ENCODE results near the gene PTTG1IP.

PTTG1IP gene

DNA sequence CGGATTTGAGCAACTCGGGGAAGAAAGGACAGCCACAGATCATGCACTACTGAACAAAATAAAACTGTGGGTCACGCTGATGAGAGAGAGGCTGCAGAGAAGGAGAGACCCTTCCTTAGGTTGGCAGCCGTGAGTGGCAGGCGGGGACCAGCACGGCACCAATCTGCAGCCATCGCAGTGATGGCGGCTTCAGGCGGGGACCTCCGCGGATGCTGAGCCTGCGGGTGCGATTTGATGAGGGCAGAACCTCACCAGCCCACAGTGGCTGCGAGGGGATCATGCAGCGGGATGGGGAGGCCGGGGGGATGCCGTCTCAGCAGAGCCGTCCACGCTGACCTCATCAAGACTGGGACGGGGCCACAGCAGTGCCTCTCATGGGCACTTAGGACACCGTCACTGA, 35.4 kb upstream of the PTTG1IP start:
- no peak for DNase-seq

DNA sequence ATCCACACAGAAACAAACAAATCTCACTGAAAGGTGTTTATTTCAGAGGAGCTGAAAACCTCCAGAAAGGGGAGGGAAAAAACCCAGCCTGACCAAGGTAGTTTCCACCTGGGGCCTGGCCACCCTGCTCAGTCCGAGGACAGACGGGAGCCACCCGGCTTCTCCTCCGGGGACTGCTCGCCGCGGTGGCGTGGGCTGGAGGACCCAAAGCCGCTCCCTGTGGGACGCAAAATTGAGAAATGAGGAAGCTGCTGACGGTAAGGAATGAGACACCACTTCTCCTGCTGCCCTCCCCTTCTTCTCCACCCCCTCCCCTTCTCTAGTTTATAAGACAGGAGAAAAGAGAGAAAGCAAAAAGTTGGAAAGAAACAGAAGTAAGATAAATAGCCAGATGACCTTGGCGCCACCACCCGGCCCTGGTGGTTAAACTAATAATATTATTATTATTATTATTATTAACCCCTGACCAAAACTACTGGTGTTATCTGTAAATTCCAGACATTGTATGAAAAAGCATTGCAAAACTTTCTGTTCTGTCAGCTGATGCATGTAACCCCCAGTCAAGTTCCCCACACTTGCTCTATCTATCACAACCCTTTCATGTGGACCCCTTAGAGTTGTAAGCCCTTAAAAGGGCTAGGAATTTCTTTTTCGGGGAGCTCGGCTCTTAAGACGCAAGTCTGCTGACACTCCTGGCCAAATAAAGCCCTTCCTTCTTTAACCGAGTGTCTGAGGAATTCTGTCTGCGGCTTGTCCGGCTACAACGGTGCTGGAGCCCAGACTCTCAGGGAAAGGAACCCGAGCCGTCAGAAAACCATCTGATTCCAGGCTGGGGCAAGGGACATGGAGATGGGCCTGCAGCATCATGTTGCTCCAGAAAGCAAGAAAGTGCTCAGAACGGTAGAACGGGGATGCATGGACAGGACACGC, 34.7 kb upstream of the PTTG1IP start:
- peak; percentile 95 to 96 (median 96) for DNase-seq

DNA sequence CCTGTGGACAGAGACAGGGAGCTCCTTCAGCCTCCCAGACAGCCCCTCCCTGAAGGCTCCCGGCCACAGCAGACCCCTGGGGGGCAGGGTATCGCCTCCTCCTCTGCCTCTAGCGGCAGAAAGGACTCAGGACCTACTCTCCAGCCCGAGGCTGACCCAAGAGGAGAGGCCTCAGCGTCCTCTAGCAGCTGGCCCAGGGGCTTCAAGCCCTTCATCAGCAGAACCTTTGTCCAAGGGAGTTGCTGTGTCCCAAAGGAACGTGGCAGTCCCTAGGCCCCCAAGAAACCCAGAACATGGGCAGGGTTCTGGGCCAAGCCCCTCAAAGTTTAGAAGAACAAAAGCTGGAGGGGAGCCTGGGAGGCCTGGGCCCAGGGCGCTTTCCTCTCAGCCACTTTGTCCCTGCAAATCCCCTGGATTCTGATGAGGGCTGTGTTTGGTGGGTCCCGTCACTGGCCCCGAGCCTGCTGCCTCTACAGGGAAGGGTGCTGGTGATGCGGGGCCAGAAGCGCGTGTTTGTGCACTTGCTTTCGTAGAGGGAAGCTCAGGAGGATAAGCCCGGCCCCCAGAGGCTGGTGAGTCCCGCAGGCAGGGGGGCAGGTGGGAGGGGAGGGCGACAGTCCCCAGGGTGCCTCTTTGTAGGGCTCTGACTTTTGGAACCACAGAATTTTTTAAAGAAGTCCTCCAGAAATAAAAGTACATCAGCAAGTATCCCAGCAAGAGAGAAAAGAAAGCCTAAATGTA, 33.9 kb upstream of the PTTG1IP start:
- DNase-seq = no peak

DNA sequence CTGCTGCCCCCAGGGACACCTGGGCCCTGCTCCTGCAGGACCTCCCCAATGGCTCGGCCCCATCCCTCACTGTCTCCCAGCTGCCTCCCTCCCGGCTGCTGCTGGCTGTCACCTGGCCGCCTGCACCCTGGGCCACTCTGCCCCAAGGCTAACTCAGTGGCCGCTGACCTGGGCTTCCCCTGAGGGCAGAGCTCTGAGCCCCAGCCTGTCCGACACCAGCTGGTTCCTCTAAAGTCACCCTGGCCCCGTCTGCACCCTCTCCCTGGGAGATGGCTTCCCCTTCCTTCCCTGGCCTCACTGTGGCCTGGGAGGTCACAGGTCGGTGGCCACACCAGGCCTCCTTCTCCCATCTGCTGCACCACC, 32.2 kb upstream of the PTTG1IP start:
- DNase-seq = peak; percentile 43 to 74 (median 52)

DNA sequence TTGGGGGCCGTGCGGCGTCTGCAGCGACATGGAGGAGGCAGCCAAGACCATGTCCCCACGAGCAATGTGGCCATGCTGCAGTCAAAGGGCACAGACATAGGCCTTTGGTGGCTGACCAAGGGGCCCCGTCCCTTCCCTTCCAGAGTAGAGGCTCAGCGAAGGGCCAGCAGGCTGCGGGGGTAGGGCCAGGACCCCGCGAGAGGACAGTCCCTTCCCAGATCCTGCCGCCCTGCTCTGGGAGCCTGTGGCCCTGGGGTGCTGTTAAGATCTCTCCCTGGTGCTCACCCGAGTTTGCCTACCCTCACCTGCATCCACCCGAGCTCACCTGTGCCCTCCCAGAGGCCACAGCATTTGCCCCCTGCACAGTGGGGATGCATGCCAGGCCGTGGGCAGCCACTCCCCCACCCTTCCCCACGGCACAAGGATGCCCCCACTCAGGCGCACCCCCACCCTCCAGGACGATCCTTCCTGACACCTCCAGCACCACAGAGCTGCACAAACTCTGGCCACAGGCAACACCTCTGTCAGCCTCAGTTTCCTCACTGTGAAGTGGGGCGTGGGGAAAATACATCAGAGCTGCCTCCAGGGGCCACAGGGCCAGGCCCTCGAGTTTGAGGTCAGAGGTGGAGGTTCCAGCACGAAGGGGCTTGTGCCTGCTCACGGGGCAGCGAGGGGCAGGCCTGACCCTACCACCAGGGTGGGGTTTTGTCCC, 31.7 kb upstream of the PTTG1IP start:
- DNase-seq = no peak

DNA sequence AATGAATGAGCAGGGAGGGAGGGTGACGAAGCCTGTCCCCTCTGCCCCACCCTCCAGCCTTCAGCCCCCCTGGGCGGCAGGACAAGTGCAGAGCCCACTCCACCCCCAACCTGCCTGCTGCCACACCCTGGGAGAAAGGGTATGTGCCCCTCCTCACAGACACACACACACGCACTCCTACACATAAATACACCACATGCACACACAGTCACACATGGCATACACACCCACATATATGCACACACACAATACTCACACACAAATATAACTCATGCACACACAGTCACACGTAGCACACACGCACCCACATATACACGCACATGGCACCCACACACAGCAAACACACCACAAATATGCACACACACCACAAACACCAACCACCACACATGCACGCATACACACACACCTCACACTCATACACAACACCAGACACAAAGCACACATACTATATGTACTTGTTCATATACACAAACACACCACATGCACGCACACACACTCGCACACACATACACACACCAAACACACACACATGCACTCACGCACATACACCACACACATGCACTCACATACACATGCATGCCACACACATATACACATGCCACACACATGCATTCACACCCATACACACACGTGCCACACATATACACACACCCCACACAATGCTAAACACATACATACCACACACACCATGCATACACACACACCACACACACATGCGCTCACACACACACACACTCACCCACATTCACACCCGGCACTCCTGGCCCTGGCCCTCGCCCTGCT, 30.8 kb upstream of the PTTG1IP start:
- DNase-seq = no peak

DNA sequence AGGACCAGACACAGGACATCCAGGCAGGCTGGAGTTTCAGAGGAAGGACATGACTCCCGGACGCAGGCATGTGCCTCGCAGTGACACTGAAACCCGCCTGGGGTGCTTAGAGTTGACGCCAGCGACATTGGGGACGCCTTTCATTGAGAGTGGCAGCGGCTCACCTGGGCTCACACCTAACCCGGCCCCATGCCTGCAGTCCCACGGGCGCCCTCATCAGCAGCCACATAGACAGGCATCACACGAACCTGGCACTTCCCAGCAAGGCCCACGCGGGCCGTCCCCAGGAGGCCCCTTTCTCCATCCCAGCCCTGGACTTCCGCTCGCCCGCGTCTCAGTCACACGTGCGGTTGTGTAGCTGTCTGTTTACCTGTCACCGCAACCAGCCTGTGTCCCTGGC, 30.2 kb upstream of the PTTG1IP start:
- DNase-seq = no peak

DNA sequence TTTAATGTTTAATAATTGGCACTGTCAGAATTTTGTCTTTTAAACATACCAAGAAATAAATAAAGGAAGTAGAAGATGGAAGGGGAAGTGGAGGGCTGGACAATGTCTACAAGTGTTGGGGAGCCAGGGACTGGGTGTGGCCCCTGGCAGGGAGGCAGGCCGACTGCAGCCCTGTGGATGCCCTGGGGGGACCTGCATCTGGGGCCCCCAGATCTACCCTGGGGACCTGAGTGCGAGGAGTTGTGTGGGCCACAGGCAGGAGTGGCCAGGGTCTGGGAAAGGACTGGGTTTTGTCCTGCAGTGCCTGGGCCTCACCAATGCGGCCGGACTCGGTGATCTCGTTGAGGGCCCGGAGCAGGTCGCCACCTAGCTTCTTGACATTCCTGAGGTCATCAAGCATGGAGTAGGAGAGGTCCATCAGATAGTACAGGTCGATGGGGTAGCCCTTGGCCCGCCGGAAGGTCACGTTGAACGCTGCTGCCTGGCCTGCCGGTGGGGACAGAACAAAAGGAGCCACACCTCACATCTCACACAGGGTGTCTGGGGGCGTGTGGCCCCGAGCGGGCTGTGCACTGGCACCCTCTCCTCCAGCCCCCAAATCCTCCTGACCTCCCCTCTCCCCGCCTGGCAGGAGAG, 29.7 kb upstream of the PTTG1IP start:
- peak in 2 of 3 donors; percentile 38 to 52 for DNase-seq

DNA sequence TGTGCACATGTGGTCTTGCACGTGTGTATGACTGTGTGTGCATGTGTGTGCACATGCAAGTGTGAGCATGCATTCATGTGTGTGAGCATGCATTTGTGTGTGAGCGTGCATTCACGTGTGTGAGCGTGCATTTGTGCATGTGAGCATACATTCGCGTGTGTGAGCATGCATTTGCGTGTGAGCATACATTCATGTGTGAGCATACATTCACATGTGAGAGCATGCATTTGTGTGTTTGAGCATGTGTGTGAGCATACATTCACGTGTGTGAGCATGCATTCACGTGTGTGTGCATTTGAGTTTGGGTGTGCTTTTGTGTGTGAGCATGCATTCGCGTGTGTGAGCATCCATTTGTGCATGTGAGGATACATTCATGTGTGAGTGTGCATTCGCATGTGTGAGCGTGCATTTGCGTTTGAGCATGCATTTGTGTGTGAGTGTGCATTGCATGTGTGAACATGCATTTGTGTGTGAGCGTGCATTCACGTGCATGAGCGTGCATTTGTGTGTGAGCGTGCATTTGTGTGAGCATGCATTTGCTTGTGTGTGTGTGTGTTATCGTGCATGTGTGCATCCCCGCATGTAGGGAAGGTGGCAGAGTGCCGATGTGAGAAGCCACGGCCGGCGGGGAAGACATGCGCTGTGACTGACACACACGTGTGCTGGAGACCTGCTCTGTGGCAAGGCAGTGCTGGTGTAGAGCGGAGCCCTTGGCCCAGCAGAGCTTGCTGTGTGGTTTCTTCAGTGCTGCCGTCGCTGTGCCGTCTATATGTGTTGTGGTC, 29.0 kb upstream of the PTTG1IP start:
- no peak for DNase-seq

DNA sequence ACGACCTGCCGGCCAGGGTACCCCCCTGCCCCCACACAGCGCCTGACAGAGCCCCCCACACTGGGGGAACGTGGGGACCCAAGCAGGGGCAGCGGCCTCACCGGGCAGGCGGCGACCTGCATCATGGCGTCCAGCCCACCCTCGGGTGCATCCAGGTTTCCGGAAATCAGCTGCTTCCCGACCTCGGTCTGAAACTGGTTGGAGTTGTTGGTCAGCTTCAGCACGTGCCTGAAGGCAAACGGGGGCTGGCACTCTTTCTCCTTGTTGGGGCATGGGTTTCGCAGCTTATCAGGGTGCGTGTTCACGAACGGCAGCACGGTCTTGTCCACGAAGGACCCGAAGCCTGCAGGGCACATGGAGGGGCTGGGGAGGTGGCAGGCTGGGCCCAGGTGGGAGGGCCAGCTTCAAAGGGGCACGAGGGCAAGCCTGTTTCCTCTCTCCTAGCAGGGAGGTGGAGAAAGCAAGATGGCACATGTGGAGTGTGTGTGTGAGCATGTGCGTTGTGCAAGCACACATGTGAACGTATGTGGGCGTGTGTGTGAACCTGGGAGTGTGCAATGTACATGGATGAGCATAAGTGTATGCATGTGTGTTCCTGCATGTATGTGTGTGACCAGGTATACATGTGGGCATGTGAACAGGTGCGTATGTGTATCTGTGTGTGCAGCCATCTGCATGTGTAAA, 28.0 kb upstream of the PTTG1IP start:
- no peak for DNase-seq

DNA sequence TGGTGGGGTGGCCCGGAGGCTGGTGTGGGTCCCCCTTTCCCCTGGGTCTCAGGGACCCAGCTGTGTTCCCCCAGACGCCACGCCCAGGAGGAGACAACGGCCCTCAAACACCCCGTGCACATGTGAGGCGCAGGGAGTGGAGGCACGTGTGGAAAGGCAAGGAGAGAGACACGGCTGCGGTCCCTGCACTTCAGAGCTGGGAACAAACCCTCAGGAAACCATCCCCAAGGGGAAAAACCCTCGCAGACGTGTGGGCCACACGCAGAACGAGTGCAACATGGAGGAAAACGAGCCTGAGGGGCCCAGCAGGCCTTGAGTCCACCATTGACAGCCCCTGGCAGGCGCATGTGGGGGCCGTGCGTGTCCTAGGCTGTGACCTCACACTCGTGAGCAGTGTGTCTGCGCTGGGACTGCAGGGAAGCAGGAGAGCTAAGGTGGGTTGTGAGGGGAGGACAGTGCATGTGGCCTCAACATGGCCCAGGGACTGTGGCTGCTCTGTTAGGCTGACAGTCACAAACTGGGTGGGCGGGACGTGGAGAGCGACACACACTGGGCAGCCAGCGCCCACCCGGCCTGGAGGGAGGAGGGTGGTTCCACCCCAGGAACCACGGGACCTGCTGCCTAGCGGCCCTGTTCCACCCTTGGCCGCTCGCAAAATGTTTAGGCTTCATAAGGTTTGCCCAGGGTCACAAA, 27.2 kb upstream of the PTTG1IP start:
- no peak for DNase-seq

DNA sequence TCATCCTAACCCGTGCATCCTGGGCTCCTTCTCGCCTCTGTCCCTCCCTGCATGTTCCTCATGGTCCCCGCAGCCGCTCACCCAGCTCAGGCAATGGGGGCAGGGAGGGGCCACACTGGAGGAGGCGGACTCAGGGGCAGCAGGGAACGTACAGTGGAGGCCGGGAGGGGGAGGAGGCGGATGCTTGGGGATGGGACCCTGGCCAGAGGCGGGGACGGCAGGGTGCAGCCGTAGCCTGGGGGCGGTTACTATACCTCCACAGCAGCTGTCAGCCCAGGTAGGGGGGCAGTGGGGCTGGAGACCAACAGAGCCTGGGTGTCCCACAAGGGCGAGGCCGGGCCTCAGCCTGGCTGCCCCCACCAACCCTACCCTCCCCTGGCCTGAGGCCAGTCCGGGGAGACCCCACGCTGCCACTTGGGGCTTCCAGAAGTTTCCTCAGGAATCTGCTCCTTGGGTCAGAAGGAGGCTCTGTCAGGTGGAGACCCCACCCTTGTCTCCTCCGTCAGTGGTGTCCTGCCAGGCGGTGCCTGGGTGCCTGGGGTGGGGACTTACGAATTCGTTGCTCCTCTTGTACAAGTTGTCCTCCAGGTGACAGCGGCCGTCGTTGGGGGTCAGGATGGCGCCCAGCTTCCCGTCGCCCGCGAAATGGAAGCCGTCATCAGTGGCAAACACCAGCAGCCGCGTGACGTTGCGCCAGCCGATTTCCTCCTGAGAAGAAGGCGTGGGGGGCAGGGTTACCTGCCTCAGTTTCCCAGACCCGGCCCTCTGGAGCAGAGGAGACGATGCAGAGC, 26.5 kb upstream of the PTTG1IP start:
- no peak for DNase-seq

DNA sequence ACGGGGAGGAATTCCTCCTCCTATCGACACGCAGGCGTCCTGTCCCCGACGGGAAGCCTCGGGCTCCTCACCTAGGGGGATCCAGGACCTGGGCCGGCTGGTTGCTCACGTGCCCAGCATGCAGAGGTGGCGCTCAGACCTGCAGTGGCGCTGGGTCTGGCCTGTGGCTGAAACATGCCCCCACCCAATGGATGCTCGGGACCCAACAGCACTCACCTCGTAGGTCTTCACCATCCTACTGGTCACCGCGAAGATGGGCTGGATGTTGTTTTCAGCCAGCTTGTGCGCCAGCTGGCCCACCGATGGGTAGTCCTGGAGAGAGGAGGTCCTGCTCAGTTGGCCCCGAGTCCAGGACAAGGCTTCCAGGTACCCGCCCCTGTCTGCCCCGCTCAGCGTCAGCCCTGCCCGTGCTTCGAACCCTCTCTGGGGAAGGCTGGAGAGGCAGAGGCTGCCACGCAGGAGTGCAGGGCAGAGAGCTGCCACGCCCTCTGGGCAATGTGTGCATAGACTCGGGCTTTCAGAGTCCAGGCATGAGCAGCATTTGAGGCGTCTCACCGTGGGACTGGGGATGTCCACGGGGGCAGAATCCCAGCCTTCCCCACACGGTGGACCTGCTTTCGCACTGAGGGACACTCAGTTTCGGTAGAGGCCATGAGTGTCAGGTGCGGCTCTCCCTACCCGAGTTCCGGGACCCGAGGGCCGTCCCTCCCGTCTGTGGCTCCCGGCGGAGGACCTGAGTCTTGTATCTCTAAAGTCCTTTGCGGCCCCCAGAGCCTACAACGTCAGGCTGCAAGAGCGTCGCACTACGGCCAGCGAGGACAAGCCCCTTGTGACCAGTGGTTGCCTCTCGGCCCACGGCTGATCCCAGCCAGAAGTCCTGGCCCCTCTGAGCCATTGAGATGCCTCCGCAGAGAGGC, 25.6 kb upstream of the PTTG1IP start:
- no peak for DNase-seq

DNA sequence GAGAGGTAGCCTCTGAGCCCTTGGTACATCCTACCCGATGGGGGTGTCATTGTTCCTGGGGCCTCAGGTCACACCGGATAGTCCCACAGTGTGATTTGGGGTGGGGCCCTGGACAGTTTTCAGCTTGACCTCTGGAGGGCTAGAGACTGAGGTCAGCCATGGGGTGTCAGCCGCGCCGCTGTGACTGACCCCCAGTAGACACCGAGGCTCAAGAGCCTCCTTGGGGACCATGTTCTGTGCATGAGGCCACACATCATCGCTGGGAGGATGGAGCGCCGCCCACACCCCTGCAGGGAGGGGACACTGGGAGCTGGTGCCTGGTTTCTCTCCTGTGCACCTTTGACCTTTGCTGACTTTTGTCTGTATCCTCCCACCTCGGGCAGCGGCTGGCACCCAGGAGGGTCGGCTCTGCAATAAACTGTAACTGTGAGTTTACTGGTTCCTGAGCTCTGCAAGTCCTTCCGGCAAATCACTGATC, 24.6 kb upstream of the PTTG1IP start:
- DNase-seq = no peak

DNA sequence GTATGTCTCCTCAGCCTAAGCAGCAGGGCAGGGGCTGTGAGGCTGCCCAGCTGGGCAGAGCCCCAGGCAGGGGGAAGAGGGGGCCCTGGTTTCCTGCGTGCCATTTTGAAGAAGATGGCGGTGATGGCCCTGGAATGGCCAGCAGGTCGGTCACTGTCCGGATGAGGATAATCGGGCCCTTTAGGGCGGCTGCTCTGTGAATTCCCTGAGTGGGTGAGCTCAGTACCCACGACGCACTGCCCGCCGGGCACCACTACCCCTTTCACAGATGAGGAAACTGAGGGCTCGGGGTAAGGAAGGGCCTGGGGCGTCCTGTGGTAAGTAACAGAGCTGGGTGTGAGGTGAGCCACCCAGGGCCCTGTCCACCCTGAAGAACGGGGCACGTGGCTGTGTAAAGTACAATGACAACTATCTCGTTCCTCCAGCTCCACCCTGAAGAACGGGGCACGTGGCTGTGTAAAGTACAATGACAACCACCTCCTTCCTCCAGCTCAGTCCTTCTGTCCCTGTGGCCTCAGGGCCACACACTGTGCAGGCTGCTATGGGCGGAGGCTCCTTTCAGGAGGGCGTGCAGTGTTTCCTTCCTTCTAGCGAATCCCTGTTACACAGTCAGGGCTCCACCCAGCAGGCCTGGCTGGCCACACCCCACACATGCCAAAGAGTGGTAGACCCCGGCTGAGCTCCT, 24.0 kb upstream of the PTTG1IP start:
- DNase-seq = no peak

DNA sequence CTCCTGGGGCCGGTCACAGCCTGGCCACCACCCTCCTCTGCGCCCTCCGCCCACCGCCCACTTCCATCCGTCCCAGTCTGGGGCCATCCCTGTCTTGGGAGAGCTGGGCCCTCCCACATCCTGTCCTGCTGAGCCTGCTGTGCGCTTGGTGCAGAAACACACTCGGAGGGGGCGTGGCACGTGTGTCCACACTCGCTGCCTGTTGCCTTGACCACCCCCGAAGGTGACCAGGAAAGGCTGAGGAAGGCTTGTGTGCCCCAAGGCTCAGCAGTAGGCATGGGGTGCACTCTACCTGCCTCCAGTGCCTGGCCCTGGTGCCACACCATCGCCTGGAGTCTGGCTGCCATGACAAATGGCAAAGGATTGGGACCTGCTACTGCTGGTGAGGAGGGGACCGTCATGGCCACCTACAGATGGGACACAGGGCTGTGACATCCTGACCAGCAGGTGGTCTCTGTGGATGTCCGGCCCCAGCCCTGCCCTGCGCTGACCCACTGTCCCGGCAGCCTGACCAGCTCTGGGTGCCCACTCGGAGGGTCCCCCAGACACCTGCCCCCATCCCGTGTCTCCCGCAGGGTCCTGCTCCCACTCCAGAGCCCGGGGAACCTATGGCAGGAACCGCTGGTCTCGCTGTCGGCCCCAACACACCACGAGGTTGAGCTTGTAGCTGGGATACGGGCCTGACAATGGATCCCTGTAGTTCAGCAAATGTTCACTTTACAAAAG, 23.2 kb upstream of the PTTG1IP start:
- no peak for DNase-seq

DNA sequence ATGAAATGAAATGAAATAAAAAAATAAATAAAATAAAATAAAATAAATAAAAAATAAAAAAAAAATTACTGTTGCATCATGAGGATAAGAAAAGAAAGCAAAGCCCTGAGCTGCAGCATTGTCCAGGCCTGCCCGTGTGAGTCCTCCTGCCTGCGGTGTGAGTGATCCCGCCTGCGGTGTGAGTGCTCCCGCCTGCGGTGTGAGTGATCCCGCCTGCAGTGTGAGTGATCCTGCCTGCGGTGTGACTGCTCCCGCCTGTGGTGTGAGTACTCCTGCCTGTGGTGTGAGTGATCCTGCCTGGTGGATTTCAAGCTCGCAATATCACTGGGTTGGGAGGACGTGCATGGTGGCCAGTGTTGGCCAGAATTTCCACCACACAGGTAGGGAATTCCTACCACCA, 22.4 kb upstream of the PTTG1IP start:
- no peak for DNase-seq
